Endothelial cell of umbilical vein (primary cell): ENCODE measurements around the gene EGR4. TPM values are rescaled to one million over a fixed set of nuclear protein-coding genes. Genes with fewer than 3 reads are reported as not detected.

ENCODE experiments used
- BruUV-seq: library from RNA; stranded (reverse); fragments of 400-500 nt; replicated peaks from 2 replicates; lab custom pipeline; 2021; lab: Mats Ljungman, UMichigan
- CTCF ChIA-PET: fragments of 300-600, 350-600 bp; sonication (Branson Sonifier 250); formaldehyde crosslinking; loops from one replicate; lab custom pipeline; 2021; ENCODE audit warnings: antibody characterized with exemption, inconsistent platforms; lab: Charles Lee
- POLR2A ChIA-PET: fragments of 300-600, 350-600 bp; sonication (Branson Sonifier 250); formaldehyde crosslinking; loops from one replicate; lab custom pipeline; 2021; ENCODE audit warnings: antibody characterized with exemption, inconsistent platforms; lab: Charles Lee
- DNase-seq: peaks from one replicate; pipeline ENCODE4 v3.0.0-alpha.2; 2011; ENCODE audit warnings: low read depth, low spot score
- FAIRE-seq: peaks from 2 replicates; lab custom pipeline; 2011; peaks lifted over from hg19 to GRCh38; lab: Jason Lieb, UNC
- H2AFZ ChIP-seq: 2 replicates; pipeline ENCODE4 v1.6.0; 2012; ENCODE audit warnings: low read depth, low read length, control low read depth, inconsistent platforms
- H3K27ac ChIP-seq: 2 replicates; pipeline ENCODE4 v1.5.1; 2011; ENCODE audit warnings: low read depth, mild to moderate bottlenecking, control low read depth, low read length, moderate library complexity; ENCODE audit not compliant: insufficient read depth
- H3K27me3 ChIP-seq, 2 experiments: 2 replicates each; pipeline versions ENCODE4 v1.6.0 to v1.6.1; 2011; ENCODE audit warnings: low read length in 2 of 2, mixed read lengths in 1 of 2; ENCODE audit not compliant: control insufficient read depth in 2 of 2, insufficient read depth in 2 of 2
- H3K36me3 ChIP-seq, 2 experiments: 2 replicates in 1 of 2; 3 replicates in 1 of 2; pipeline ENCODE4 v1.5.1; 2011; ENCODE audit warnings: low read length in 2 of 2, mild to moderate bottlenecking in 1 of 2, moderate library complexity in 1 of 2; ENCODE audit not compliant: control insufficient read depth in 2 of 2, insufficient read depth in 2 of 2; ENCODE audit errors: extremely low read depth in 1 of 2
- H3K4me1 ChIP-seq: 3 replicates; pipeline ENCODE4 v1.5.1; 2011; ENCODE audit warnings: mild to moderate bottlenecking, low read length; ENCODE audit not compliant: control insufficient read depth, insufficient read depth; ENCODE audit errors: extremely low read depth
- H3K4me2 ChIP-seq: 2 replicates; pipeline ENCODE4 v1.6.1; 2011; ENCODE audit warnings: low read length, control low read depth, mixed read lengths; ENCODE audit not compliant: insufficient read depth
- H3K4me3 ChIP-seq, 3 experiments: fragments of 200-600 bp in 1 of 3; sonication (generic), shearing (Covaris generic) in 1 of 3; replicated peaks in 1 of 3; 2 replicates each; pipeline ENCODE4 v1.5.1; 2011 to 2016; ENCODE audit warnings: control low read depth in 3 of 3, low read length in 3 of 3, mild to moderate bottlenecking in 2 of 3, inconsistent platforms in 1 of 3, low read depth in 1 of 3, moderate library complexity in 1 of 3; ENCODE audit not compliant: insufficient read depth in 1 of 3
- H3K79me2 ChIP-seq: 2 replicates; pipeline ENCODE4 v1.6.0; 2012; ENCODE audit warnings: low read length, inconsistent platforms; ENCODE audit not compliant: control insufficient read depth, insufficient read depth
- H3K9ac ChIP-seq: replicated peaks from 2 replicates; pipeline ENCODE3; 2011; ENCODE audit warnings: low read length, control low read depth; ENCODE audit not compliant: insufficient read depth; ENCODE audit errors: extremely low read depth
- H3K9me1 ChIP-seq: replicated peaks from 3 replicates; pipeline ENCODE4 v1.6.0; 2011; ENCODE audit warnings: mild to moderate bottlenecking, low read length; ENCODE audit not compliant: control insufficient read depth, insufficient read depth; ENCODE audit errors: extremely low read depth
- H3K9me3 ChIP-seq: replicated peaks from 2 replicates; pipeline ENCODE4 v1.5.1; 2012; ENCODE audit warnings: low read length, inconsistent platforms; ENCODE audit not compliant: control insufficient read depth, insufficient read depth
- H4K20me1 ChIP-seq: replicated peaks from 2 replicates; pipeline ENCODE3; 2011; ENCODE audit warnings: mild to moderate bottlenecking, low read length; ENCODE audit not compliant: control insufficient read depth, insufficient read depth; ENCODE audit errors: extremely low read depth
- EZH2 ChIP-seq: IDR thresholded peaks from 2 replicates; pipeline ENCODE4 v1.6.1; 2012; ENCODE audit warnings: borderline replicate concordance, low read depth, mild to moderate bottlenecking, moderate library complexity, low read length, inconsistent platforms; ENCODE audit not compliant: severe bottlenecking
- FOS ChIP-seq: IDR thresholded peaks from 2 replicates; pipeline ENCODE4 v1.6.1; 2011; ENCODE audit warnings: mild to moderate bottlenecking, low read length, moderate library complexity, borderline replicate concordance; ENCODE audit not compliant: insufficient read depth
- GATA2 ChIP-seq: IDR thresholded peaks from 2 replicates; pipeline ENCODE4 v1.7.0; 2011; ENCODE audit warnings: low read depth, mild to moderate bottlenecking, moderate library complexity, mixed read lengths, low read length; ENCODE audit not compliant: insufficient read length, insufficient read depth
- JUN ChIP-seq: IDR thresholded peaks from 2 replicates; pipeline ENCODE4 v1.6.1; 2011; ENCODE audit warnings: borderline replicate concordance, low read depth; ENCODE audit not compliant: insufficient read length, insufficient read depth
- MYC ChIP-seq: IDR thresholded peaks from one replicate; pipeline ENCODE4 v1.6.1; 2011; ENCODE audit warnings: mild to moderate bottlenecking, low read depth, low read length
- POLR2A ChIP-seq: IDR thresholded peaks from 2 replicates; pipeline ENCODE4 v1.6.1; 2012; ENCODE audit warnings: low read depth, mild to moderate bottlenecking, control low read depth, low read length
- POLR2AphosphoS5 ChIP-seq: IDR thresholded peaks from 2 replicates; pipeline ENCODE4 v1.6.1; 2012; ENCODE audit warnings: low read depth, mild to moderate bottlenecking, control low read depth, low read length, moderate library complexity; ENCODE audit not compliant: insufficient read depth
- dilution Hi-C: fragments of 300-500 bp; cut with MboI; formaldehyde crosslinking; loops from one replicate; pipeline ENCODE4 v1.15.0; 2019; ENCODE audit warnings: low sequenced_read_pairs; ENCODE audit not compliant: extremely low pct_ligation_motif_present
- intact Hi-C: fragments of 100-400 bp; cut with micrococcal nuclease; formaldehyde crosslinking; loops from one replicate; pipeline ENCODE4 v1.10.0; 2022
- polyA plus RNA-seq, 4 experiments: library from polyadenylated mRNA; depleted of rRNA in 3 of 4; stranded (reverse) in 3 of 4; unstranded in 1 of 4; fragments of >200 nt; gene quantifications; 2 replicates each; pipeline versions ENCODE4 v1.2.1 to v1.2.3, GENCODE V29; 2011 to 2012; ENCODE audit warnings: missing spikeins in 1 of 4
- total RNA-seq: library from RNA; stranded (reverse); gene quantifications from 2 replicates; pipeline ENCODE4 v1.2.3, GENCODE V29; 2021
- TF ChIP-seq, protein P1 (sequence below): IDR thresholded peaks from 2 replicates; pipeline ENCODE4 v1.6.1; 2011; ENCODE audit not compliant: insufficient read depth, insufficient read length
- TF ChIP-seq, protein P2 (sequence below), 2 donors: IDR thresholded peaks; 1 replicate in 1 of 2; 2 replicates in 1 of 2; pipeline ENCODE4 v1.5.1; 2011; ENCODE audit warnings: low read length in 2 of 2, mild to moderate bottlenecking in 2 of 2, moderate library complexity in 2 of 2, control low read depth in 1 of 2, inconsistent platforms in 1 of 2, low read depth in 1 of 2; ENCODE audit not compliant: insufficient read depth in 1 of 2; ENCODE audit errors: extremely low read depth in 1 of 2

EGR4 gene
- total and polyA plus RNA-seq, 2 donors (not counting 3 experiments of a cell fraction or from before 2014, with no cell fraction given), result not detected

DNA sequence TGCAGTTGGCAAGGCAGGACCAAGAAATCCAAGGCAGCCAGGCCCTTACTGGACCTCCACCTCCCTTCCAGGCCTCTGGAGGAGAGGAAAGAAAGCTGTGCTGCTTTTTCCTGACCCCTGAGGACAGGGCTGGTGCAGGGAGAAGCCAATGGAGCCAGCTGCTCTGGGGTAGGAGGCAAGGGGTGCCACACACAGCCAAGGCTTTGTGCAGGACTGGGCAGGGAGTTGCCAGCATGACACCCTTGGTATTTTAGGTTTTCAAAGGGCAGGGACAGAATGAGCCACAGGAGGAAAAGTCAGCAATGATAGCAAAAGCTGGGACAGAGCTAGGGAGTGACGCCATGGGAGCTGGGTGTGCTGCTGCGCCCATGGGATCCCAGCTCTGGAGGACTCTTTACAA is 36.3 kb downstream of the EGR4 start:
- no peaks in the 10 kb centered on the region for H3K79me2 ChIP-seq
- intact Hi-C loops (no loop called here), dilution Hi-C loops (no loop called here)
- no peaks in the 10 kb centered on the region for H4K20me1 ChIP-seq
- H3K9me1 ChIP-seq, result no peaks in the 10 kb centered on the region
- H3K27ac ChIP-seq, result no peak overlapping the region
- peaks cover 2 to 20% of the 10 kb centered on the region in 2 experiments for H3K36me3 ChIP-seq
- H3K4me3 ChIP-seq, result no peak overlapping the region
- H3K9me3 ChIP-seq, result no peaks in the 10 kb centered on the region
- FAIRE-seq (no peak), DNase-seq (no peak)
- POLR2A ChIA-PET, result no interaction called here
- no peaks in the 10 kb centered on the region for H3K27me3 ChIP-seq
- no peaks in the 10 kb centered on the region for H3K4me1 ChIP-seq
- CTCF ChIA-PET, result interaction anchor here (0.9 to 1.7 kb wide), 3 partner anchors 10 to 32 kb away, joined by 3 to 6 read pairs (median 4); no protein-coding TSS in a partner anchor
- no peak overlapping the region for H2AFZ ChIP-seq
- TF ChIP-seq FOS (no peak), MYC (no peak), GATA2 (no peak), JUN (no peak), POLR2AphosphoS5 (no peak), POLR2A (no peak), EZH2 (no peak)
- TF ChIP-seq, protein P1, sequence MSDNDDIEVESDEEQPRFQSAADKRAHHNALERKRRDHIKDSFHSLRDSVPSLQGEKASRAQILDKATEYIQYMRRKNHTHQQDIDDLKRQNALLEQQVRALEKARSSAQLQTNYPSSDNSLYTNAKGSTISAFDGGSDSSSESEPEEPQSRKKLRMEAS, result no peak
- TF ChIP-seq, protein P2, sequence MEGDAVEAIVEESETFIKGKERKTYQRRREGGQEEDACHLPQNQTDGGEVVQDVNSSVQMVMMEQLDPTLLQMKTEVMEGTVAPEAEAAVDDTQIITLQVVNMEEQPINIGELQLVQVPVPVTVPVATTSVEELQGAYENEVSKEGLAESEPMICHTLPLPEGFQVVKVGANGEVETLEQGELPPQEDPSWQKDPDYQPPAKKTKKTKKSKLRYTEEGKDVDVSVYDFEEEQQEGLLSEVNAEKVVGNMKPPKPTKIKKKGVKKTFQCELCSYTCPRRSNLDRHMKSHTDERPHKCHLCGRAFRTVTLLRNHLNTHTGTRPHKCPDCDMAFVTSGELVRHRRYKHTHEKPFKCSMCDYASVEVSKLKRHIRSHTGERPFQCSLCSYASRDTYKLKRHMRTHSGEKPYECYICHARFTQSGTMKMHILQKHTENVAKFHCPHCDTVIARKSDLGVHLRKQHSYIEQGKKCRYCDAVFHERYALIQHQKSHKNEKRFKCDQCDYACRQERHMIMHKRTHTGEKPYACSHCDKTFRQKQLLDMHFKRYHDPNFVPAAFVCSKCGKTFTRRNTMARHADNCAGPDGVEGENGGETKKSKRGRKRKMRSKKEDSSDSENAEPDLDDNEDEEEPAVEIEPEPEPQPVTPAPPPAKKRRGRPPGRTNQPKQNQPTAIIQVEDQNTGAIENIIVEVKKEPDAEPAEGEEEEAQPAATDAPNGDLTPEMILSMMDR (IDR thresholded peaks at IDR 0.05; ENCODE audit: extremely low read depth in 1 of 2, insufficient read depth in 1 of 2, low read depth in 1 of 2, low read length in 2 of 2), result no peak
- BruUV-seq, result no TSS peak
- H3K9ac ChIP-seq, result no peak overlapping the region
- no peak overlapping the region for H3K4me2 ChIP-seq
